ENCODE measurements around the gene METRN.

DNA sequence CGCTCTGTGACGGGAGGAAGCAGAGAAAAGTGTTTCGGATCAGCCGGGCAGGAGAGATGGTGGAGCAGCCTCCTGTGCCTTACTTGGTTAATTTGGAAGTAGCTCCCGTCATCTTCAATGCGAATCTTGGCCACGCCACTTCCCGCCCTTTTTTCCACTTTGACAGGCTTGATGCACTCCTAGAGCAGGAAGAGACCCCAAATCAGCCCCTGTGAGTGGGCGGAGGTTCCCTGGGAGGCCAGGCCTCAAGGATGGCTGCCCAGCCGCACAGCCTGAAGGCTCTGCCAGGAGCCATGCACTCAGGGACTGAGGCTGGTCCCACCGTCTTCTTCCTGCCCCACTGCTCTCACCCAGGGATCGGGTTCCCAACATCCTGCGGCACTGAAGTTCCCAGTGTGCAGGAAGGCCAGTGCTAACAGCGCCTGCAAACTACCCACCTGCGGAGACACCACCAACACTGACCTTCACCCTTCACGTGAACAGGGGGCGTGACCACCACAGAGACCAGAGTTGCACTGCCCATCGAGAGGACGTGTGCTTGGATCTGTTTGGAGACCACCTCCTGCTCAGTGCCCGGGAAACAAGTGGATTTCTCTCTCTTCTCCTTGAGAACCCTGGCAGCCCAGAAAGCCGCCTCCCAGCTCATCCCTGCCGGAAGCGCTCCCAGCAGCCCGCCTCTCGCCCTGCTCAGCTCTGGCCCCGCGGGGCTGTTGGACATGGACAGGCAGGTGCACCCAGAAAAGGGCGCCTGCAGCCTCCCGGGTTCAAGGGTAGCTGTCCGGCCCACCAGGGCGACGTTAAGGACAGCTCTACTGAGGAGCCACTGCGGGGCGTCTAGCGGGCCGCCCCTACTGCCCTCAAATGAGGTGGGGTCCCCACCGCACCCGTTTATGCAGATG lies 24.9 kb downstream of the METRN start:
- TF ChIP-seq, protein P1, sequence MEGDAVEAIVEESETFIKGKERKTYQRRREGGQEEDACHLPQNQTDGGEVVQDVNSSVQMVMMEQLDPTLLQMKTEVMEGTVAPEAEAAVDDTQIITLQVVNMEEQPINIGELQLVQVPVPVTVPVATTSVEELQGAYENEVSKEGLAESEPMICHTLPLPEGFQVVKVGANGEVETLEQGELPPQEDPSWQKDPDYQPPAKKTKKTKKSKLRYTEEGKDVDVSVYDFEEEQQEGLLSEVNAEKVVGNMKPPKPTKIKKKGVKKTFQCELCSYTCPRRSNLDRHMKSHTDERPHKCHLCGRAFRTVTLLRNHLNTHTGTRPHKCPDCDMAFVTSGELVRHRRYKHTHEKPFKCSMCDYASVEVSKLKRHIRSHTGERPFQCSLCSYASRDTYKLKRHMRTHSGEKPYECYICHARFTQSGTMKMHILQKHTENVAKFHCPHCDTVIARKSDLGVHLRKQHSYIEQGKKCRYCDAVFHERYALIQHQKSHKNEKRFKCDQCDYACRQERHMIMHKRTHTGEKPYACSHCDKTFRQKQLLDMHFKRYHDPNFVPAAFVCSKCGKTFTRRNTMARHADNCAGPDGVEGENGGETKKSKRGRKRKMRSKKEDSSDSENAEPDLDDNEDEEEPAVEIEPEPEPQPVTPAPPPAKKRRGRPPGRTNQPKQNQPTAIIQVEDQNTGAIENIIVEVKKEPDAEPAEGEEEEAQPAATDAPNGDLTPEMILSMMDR (IDR thresholded peaks at IDR 0.05 in 4 of 5, conservative IDR thresholded peaks at IDR 0.05 in 1 of 5): no peak
- no peak for TF ChIP-seq POLR2A (IDR thresholded peaks at IDR 0.05)
